HUDEP-2 (cell line): Measurements from ENCODE around the gene ALDH1L1.

ENCODE experiments used
- DNase-seq, 76 experiments: peaks; one replicate each; lab custom pipeline; 2025; ENCODE audit not compliant: unreplicated experiment in 76 of 76; lab: John Stamatoyannopoulos, UW

Gene ALDH1L1

DNA sequence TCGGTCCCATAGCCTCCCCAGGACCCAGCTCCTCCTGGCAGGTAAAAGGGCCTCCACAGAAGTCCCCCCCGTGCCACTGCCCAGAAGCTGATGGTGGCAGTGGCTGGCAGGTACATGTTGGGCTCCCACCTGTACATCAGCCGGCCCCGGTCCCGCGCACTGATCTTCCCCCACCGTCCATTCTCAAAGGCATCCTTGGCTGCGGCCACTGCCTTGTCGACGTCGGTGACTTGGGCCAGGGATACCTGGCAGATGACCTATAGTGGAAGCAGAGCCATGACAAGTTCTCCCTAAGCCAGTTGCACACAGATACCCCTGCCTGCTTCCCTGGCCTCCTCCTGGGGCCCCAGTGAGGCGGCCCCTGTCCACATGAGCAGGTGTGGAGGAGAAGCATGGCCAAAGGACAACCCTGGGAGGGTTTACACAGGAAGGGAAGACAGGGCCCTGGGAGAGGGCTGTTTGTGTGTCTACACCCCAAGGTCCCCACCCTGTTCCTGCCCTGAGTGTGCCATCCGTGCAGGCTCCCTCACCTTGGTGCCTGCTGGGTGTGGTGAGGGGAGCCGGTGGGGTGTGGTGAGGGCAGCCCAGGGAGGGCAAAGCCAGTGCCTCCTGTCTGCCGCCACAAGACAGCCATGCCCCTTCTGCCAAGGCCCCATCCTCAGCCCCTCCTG lies 44.8 kb downstream of the ALDH1L1 start:
- DNase-seq, result no peak

DNA sequence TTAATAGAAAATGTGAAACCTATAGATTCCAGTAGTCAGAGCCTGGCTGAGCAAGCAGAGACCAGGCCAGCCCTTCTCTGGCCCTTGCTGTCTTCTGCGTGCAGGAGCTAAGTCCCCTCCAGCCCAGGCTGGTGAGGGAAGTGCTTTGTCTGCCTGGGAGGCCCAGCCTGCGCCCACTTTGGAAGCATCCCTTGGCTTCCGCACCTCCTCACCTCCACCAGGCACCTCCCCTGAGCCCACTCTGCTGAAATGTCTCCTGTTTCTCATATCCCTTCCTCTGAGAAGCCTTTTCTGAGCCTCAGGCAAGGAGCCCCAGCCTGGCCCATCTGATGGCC lies 45.3 kb downstream of the ALDH1L1 start:
- no peak for DNase-seq

DNA sequence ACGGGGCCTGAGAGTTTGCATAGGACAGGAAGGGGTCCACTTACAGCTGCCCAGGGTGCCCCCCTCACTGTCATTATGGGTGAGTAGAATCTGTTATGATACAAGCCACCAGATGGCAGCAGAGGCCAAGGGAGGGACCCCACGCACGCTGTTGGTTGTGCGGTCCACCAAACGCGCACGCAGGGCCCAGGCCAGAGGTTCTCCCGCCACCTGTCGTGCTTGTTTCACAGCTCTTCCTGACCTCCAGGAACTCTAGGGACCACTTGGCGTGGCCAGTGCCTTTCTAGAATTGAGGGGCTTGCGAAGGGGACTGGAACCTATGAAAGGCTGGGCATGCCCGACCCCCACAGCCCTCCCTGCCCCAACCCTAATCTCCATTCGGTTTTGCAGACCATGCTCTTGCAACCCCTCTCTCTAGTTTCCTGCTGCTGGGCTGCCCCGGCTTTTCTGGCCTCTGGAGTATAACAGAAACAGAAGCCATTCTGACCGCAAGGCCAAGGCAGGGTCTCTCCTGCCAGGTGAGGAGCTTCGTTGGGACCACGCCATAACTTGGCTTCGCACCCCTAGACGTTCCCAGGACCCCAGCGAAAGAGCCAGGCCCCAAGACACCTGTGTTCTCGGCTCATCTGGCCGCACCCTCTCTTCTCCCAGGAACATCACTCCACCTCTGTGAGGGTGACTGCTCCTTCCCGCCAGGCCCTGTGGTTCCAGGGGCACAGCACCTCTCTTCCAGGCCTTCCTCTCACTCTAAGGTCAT lies 46.0 kb downstream of the ALDH1L1 start:
- peak in 36 of 76 experiments; percentile 0 to 47 (median 19) for DNase-seq

DNA sequence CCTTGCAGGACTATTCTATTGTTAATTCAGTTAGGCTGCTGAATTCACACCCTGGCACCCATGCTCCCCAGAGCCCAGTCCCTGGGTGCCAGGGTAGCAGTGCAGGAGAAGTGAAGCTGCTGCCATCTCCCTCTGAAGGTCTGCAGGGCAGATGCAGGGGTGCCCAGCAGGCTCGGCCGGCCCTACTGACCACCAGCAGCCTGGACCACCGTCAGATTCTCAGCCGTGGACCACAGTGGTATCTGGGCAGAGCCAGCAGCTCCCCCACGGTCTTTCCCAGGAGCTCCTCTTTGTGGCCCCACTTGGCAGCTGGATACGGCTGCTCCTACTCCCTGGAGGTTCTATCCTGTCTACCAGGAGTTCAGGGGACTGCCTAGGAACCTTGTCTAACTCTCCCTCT lies 46.8 kb downstream of the ALDH1L1 start:
- no peak for DNase-seq

DNA sequence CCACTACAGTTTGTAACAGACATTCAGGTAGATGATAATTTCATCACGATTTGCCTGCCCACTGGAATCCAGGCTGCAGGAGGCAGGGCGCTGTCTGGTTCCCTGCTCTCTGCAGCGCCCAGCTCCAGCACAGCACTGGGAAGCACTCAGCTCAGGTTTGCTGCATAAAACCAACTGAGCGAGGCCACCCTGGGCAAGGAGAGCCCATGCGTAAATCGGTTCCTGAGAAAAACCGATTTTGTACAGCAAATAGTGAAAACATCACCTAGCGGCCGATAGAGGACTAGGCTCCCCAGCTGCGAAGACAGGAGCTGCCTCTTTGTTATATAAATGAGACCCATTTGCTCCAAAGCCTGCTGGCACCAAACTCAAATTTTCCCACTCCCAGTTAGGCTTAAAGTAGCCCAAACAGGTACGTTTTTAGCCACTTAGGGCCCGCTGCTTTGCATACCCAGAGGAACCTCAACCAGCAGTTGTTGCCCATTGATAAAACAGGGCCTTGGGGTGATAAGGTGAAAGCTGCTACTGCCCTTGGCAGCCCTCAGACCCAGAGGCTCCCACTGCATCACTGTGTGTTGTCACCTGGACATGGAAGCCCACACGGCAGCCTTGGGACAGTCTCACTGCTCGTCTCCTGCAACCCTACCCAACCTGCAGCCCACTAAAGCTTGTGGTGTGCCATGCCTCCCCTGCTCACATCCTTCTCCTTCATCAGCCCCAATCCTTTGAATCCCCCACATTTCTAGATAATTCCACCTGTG lies 47.5 kb downstream of the ALDH1L1 start:
- DNase-seq, result peak in 2 of 76 experiments; percentile 4 to 7

DNA sequence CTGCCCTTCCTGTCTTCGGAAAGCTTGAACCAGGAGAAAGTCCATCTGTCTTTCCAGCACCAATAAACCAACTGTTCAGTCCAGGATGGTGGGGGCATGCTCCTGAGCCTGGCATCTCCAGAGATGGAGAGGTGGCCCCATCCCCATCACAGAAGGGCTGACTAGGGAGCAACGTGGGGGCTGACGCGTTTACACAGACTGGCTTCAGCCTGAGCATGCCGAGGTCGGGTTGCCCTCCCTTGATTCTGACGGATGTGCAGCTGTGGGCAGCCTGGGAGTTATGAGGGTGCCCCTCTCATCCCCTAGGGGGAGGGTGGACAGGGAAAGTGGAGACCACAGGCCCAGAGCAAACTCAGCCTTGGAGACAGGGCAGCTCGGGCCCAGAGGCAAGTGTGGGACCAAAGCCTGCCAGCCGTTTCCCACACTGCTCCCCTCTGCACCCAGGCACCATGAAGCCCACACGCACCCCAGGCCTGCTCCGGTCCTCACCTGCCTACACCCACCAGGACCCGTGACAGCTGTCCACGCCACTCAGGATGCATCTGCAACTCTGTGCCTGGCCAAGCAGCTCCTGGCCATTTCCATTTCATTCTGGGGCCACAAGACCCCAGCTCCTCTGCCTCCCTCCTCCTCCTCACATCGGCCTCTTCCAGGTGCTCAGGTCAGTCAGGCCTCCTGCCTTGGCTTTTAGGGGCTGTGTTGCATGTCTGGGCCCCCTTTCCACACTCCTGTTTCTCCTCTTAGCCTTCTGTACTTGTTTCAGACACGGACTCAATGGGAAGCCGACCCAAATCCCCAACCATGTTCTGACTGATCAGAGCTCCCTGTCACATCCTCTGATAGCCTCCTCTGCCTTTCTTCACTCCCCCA lies 48.3 kb downstream of the ALDH1L1 start:
- DNase-seq, result no peak

DNA sequence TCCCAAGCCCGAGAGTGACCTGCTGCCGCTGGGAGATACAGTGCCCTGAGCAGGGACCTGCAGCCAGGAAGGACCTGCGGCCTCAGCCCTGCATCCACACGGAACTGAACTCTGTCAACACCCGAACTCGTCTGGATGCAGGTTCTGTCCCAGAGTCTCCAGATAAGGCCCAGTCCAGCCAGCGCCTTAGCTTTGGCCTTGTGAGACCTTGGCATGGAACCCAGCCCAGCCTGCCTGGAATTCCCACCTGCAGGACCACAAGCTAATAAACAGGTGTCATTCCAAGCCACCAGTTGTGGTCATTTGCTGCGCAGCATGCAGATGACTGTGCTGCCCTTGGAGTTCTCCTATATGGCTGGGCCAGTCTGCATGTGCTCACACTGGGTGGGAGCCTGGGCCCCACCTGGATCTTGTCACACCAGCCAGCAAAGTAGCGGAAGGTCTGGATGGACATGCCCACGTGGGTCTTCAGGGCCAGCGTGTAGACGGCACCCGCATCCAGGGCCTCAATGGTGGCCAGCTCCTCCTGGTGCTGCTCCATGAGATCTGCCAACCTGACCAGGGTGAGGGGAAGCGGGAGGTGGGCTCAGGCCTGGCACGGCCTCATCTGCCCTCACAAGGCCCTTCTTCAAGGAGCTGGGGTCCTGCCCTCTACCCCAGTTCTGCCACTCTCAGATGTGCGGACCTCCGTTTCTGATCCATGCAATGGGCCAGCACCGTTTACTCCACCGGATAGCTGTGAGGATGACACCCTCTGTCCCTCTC lies 49.2 kb downstream of the ALDH1L1 start:
- no peak for DNase-seq

DNA sequence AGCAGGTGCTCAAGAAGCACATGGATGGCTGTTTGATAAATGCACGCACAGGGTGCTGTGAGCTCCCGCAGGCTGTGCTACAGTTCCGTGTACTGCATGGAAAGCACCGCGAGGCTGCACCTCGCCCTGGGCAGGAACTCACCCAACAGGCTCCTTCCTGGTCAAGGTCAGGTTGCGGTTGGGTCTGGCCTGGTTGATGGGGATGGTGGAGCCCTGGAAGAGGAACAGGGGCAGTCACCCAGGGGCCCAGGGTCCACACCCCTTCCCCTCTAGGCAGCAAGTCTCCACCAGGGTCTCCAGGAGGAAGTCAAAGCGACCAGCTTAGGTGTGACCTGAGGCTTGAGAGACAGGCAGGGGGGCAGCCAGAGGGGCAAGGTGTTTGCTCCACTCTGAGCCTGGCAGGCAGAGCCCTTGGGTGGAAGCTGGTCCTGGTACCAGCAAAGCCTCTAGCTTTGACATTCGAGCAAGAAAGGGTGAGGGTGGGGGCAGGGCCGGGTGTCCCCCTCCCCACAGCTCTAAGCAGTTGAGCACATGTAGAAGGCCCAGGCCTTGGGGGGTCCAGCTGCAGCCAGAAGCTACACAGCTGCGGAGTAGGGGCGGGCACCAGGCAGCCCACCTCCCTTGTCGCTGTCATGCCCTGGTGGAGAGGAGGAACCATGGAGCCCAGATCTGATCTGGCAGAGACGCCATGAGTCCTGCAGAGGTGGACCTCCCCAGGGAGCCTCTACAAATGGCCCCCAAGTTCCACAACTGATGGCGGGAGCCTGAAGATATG lies 50.1 kb downstream of the ALDH1L1 start:
- DNase-seq, result no peak

DNA sequence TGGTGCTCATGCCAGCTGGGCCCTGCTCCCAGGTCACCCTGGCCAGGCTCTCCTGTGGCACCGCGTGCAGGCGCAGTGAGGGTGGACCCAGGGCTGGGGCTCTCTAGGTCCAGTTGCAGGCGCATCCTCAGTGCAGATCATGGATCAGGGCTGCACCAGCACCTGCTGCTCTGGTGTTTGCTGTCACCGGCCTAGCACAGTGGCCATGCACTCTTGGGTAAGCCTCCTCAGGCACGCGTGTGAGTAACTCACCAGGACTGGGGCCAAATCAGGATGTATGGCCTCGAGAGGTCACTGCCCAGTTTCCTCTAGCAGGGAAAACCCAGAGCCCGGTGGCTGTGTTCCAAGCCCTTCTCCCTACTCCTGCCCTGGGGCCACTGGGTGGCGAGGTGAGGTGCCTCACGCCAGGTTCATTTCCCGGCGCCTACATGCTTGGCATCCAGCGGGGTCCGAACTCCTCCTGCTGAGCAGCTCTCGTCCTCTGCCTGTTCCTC lies 50.9 kb downstream of the ALDH1L1 start:
- DNase-seq, result no peak

DNA sequence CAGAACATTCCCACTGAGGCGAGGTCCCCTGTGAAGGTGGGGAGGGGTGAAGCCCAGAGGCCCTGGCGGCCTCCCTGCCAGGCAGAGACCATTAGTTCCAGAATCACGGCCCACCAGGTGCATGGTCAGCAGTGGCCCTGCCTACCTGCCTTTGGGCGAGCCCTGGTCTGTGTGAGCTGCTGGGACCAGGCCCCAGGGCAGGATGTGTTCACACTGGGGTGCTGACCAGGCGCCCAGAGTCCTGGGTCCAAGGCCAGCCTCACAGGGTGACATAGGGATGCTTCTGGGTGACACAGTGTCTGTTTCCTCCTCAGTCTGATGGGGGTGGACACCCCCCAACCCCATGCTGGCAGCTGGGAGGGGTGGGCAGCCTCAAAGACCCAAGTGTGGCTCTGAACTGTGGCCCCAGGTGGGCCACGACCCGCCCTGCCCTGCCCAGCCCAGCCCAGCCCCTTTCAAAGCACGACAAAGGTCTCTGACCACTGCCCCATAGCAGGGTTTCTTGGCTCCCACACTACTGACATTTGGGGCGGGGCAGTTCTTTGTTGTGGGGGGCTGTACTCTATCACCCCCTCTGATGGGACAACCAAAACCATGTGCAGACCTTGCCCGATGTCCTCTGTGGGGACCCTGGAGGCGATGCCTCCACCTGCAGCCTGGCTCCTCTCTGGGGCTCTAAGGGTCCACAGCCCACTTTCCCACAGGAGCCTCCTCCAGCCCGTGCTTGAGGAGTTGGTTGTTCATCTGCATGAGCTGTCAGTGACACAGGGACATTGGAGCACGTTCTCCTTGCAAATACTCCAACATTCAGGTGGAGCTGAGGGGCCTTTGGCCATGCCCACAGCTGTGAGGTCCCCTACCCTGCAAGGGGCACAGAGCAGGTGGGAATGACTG lies 51.6 kb downstream of the ALDH1L1 start:
- no peak for DNase-seq

DNA sequence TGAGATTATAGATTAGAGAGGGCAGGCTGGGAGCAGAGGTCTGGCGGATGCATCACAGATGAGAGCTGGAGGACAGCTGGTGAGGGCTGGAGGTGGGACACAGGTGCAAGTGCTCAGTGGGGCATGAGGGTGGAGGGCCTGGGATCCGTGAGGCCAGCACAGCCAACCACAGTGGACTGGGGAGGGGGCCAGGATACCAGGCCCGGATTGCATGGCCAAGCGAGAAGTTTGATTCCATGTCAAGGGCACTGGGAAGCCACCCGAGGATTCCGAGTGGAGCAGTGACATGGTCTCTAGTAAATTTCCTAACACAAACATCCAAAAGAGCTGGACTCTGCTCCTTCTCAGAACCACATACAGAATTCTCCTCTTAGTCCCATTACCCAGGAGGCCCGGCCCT lies 52.5 kb downstream of the ALDH1L1 start:
- DNase-seq, result no peak

DNA sequence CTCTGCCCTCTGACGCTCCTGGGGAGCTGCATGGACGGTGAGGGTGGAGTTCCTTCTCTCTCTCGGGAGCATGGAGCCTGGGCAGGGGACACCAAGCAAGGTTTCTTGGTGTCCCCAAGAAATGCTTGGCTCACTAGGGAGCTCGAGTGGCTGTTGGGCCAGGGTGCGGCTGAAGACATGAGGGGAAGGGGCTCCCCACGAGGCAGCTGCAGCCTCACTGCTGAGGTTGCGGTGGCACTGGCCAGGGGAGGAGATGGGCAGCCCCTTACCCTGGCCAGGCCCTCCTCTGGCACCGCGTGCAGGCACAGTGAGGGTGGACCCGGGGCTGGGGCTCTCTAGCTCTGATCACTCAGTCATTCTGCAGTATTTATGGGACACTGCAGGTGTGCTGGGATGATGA lies 52.9 kb downstream of the ALDH1L1 start:
- no peak for DNase-seq

DNA sequence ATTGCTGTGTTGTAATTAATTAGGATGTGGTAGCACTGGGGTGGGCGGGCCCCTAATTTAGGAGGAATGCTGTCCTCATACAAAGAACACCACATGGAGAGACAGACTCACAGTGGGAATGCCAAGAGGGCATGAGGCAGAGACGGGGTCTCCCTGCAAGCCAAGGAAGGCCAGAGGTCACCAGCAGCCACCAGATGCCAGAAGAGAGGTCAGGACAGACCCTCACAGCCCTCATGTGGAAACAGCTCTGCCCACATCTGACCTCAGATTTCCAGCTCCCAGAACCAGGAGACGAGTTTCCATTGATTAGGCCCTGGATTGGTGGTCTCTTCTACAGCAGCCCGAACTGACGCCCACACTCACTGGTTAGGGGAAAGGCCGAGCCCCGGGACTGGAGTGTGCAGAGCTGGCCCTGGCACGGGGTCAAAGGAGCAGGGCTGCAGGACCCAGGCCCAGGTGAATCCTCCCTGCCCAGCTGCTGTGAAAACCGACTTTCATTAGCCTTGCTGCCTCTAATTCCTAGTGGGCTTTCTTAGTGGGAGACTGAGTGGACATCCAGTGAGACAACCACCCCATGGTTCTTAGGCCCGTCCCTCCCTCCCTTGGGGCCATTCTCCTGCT lies 53.5 kb downstream of the ALDH1L1 start:
- no peak for DNase-seq

DNA sequence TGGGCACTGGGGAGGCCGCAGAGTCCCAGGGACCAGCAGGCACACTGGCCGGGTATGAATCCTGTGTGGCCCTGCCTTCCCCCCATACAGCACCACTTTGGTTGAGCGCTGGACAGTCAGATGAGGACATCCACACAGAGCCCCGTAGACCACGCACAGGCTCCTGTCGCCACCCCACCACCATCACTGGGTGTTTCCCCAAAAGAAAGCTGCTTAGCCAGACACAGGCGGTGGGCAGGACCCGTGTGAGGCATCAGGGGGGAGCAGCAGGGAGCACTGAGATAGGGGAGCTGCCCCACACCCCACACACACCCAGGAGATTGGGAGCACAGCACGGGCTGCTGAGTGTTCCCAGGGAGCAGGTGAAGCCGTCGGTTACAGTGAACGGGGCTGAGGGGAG lies 54.1 kb downstream of the ALDH1L1 start:
- DNase-seq, result no peak

DNA sequence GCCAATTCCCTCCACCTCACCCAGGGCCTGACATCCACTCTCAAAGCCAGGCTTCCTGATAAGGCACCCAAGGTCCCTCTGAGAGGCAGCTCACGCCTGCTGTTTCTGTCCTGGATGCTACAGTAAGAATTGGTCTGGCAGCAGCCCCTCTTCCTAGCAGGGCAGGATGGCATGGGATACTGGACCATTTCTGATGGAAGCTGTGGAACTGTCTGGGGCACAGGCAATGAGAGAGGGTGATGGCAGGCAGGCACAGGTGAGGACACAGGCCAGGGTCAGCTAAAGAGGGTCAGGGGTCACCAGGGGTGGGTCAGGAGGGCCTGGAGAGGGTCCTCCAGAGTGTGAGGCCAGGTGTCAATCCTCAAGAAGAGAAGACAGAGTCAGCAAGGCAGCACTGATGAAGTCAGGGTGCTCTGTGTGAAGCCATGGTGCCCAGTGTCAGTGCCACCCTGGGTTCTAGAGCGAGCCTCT lies 54.6 kb downstream of the ALDH1L1 start:
- DNase-seq, result no peak

DNA sequence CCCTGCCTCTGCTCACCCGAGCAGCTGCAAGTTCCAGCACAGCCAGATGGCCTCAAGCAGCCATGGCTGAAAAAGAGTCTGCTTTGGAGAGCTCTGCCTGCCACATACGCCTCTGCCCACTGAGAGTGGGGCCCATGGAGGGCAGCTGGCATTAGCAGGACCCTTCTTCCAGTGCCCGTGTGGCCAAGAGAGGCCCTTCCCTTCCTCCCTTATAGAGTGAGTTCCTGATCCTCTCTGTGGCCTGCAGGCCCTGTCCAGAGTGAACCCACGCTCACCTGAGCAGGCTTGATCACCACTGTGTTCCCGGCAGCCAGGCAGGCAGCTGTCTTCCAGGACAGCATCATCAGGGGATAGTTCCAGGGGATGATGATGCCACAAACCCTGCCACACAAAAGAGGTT lies 55.0 kb downstream of the ALDH1L1 start:
- no peak for DNase-seq

DNA sequence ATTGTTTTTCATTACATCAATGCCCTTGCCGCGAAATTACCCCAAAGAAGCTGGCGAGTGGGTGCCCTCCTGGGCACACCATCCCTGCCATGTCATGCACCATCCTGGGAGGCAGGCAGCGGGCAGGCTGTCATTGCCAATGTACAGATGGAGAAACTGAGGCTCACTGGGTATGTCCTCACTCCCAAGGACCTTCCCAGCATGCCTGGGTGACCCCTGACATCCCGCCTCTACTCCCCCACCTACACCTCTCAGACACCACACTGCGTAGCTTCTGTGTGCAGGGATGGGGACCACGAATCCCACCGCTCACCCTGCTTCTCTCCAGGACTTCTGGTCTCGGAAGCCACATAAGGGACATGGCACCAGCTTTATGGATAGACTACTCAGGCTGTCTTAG lies 55.5 kb downstream of the ALDH1L1 start:
- no peak for DNase-seq
